KOPT-K1 (cell line): ENCODE results near the gene GPR143.

Experiments used
- H3K27ac ChIP-seq: fragments of 200-600 bp; sonication (generic); 2 replicates; pipeline ENCODE4 v1.5.1; 2016; ENCODE audit warnings: antibody characterized with exemption, mild to moderate bottlenecking, low read depth, low read length; ENCODE audit not compliant: poor library complexity, severe bottlenecking
- H3K36me3 ChIP-seq: fragments of 200-600 bp; sonication (generic); 2 replicates; pipeline ENCODE4 v1.5.1; 2017; ENCODE audit warnings: antibody characterized with exemption, mild to moderate bottlenecking, low read length, moderate library complexity; ENCODE audit not compliant: insufficient read depth
- H3K9me3 ChIP-seq: fragments of 200-600 bp; sonication (generic); 2 replicates; pipeline ENCODE4 v1.5.1; 2017; ENCODE audit warnings: antibody characterized with exemption, low read length, mild to moderate bottlenecking; ENCODE audit not compliant: insufficient read depth, poor library complexity, severe bottlenecking

The GPR143 gene

GRCh38 chrX:9745417-9746115 is 20.1 kb downstream of the GPR143 start:
- no peak overlapping the region for H3K27ac ChIP-seq
- H3K9me3 ChIP-seq, result no peaks in the 10 kb centered on the region

GRCh38 chrX:9739130-9739529 is 26.5 kb downstream of the GPR143 start:
- Histone ChIP-seq H3K36me3 (no peaks in the 10 kb centered on the region), H3K9me3 (no peaks in the 10 kb centered on the region), H3K27ac (no peak overlapping the region)

More at GRCh38 chrX:9745417-9746115, 20.1 kb downstream of the GPR143 start:
- no peaks in the 10 kb centered on the region for H3K36me3 ChIP-seq

GRCh38 chrX:9738151-9738550 is 27.5 kb downstream of the GPR143 start:
- Histone ChIP-seq H3K27ac (no peak overlapping the region), H3K36me3 (no peaks in the 10 kb centered on the region), H3K9me3 (no peaks in the 10 kb centered on the region)

GRCh38 chrX:9737363-9737762 is 28.3 kb downstream of the GPR143 start:
- Histone ChIP-seq H3K9me3 (no peaks in the 10 kb centered on the region), H3K36me3 (no peaks in the 10 kb centered on the region), H3K27ac (no peak overlapping the region)

GRCh38 chrX:9730752-9731151 is 34.9 kb downstream of the GPR143 start:
- H3K9me3 ChIP-seq, result peaks cover 18% of the 10 kb centered on the region
- H3K36me3 ChIP-seq, result no peaks in the 10 kb centered on the region
- no peak overlapping the region for H3K27ac ChIP-seq

GRCh38 chrX:9730078-9730477 is 35.6 kb downstream of the GPR143 start:
- Histone ChIP-seq H3K36me3 (no peaks in the 10 kb centered on the region), H3K27ac (no peak overlapping the region), H3K9me3 (peaks cover 18% of the 10 kb centered on the region)

- Histone ChIP-seq H3K9me3 (peaks cover 18% of the 10 kb centered on the region), H3K27ac (no peak overlapping the region), H3K36me3 (no peaks in the 10 kb centered on the region)
These were observed 36.3 kb downstream of the GPR143 start for GRCh38 chrX:9729171-9729885.

- H3K36me3 ChIP-seq, result no peaks in the 10 kb centered on the region
- H3K27ac ChIP-seq, result no peak overlapping the region
- H3K9me3 ChIP-seq, result peaks cover 18% of the 10 kb centered on the region
These were observed 37.4 kb downstream of the GPR143 start for GRCh38 chrX:9728261-9728660.

- Histone ChIP-seq H3K27ac (no peak overlapping the region), H3K36me3 (peaks cover 6% of the 10 kb centered on the region; the same call in 1 of the 2 replicates), H3K9me3 (peaks cover 28% of the 10 kb centered on the region)
These were observed 40.9 kb downstream of the GPR143 start for GRCh38 chrX:9724711-9725110.

GRCh38 chrX:9717376-9717775 is 48.3 kb downstream of the GPR143 start:
- H3K36me3 ChIP-seq, result peaks cover 55% of the 10 kb centered on the region; the same call in 1 of the 2 replicates
- H3K9me3 ChIP-seq, result peaks cover 2% of the 10 kb centered on the region

GRCh38 chrX:9710332-9710731 is 55.3 kb downstream of the GPR143 start:
- Histone ChIP-seq H3K27ac (no peak overlapping the region), H3K9me3 (no peaks in the 10 kb centered on the region), H3K36me3 (peaks cover 42% of the 10 kb centered on the region)

More at GRCh38 chrX:9717376-9717775, 48.3 kb downstream of the GPR143 start:
- H3K27ac ChIP-seq, result no peak overlapping the region

GRCh38 chrX:9708923-9709553 is 56.6 kb downstream of the GPR143 start:
- Histone ChIP-seq H3K9me3 (no peaks in the 10 kb centered on the region), H3K27ac (no peak overlapping the region), H3K36me3 (peaks cover 37% of the 10 kb centered on the region)

GRCh38 chrX:9708086-9708485 is 57.6 kb downstream of the GPR143 start:
- Histone ChIP-seq H3K9me3 (no peaks in the 10 kb centered on the region), H3K27ac (no peak overlapping the region), H3K36me3 (peaks cover 35% of the 10 kb centered on the region)

- H3K36me3 ChIP-seq, result peaks cover 32% of the 10 kb centered on the region
These were observed 58.2 kb downstream of the GPR143 start for GRCh38 chrX:9707306-9708033.

GRCh38 chrX:9706421-9706820 is 59.2 kb downstream of the GPR143 start:
- peaks cover 24% of the 10 kb centered on the region for H3K36me3 ChIP-seq
- H3K9me3 ChIP-seq, result no peaks in the 10 kb centered on the region
- no peak overlapping the region for H3K27ac ChIP-seq

More at GRCh38 chrX:9707306-9708033, 58.2 kb downstream of the GPR143 start:
- Histone ChIP-seq H3K9me3 (no peaks in the 10 kb centered on the region), H3K27ac (no peak overlapping the region)
